ENCODE results near the gene HP.
"Not testable (repeated sequence)": the region's sequence is repeated elsewhere in the genome, so short reads cannot be mapped to it uniquely, and the experiment has no call there.

The HP gene, protein sequence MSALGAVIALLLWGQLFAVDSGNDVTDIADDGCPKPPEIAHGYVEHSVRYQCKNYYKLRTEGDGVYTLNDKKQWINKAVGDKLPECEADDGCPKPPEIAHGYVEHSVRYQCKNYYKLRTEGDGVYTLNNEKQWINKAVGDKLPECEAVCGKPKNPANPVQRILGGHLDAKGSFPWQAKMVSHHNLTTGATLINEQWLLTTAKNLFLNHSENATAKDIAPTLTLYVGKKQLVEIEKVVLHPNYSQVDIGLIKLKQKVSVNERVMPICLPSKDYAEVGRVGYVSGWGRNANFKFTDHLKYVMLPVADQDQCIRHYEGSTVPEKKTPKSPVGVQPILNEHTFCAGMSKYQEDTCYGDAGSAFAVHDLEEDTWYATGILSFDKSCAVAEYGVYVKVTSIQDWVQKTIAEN

DNA sequence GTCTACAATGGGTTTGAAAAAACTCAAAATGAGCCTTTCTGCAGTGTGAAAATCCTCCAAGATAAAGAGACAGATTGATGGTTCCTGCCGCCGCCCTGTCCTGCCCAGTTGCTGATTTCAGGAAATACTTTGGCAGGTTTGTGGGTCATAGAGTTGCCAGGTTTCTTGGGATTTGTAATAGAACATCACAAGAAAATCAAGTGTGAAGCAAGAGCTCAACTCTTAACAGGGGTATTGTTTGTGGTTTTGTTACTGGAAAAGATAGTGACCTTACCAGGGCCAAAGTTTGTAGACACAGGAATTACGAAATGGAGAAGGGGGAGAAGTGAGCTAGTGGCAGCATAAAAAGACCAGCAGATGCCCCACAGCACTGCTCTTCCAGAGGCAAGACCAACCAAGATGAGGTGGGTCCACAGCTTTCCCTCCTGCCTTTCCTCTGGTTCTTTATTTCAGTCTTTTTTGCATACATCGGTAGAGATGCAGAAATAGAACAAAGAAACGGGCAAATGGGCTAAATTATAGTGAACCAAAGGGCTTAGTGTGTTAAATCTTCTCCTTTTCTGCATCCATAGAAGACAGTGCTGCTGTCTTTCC is at the start of gene HP:
TSS of gene HP (plus strand) at position 252 of the 594 bp plus-strand sequence. CDS start at position 400, 148 bp downstream.
- not testable (repeated sequence) for DNase-seq

DNA sequence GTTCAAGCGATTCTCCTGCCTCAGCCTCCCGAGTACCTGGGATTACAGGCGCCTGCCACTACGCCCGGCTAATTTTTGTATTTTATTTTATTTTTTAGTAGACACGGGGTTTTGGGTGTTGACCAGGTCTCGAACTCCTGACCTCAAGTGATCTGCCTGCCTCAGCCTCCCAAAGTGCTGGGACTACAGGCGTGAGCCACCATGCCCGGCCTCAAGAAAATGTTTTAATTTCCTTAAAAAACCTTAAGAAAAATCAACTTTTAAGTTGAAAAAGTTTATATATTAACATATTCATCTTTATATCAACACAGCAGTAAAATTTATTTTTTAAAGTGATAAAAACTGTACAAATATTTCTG is 46.3 kb upstream of the HP start:
- DNase-seq, result not testable (repeated sequence)

DNA sequence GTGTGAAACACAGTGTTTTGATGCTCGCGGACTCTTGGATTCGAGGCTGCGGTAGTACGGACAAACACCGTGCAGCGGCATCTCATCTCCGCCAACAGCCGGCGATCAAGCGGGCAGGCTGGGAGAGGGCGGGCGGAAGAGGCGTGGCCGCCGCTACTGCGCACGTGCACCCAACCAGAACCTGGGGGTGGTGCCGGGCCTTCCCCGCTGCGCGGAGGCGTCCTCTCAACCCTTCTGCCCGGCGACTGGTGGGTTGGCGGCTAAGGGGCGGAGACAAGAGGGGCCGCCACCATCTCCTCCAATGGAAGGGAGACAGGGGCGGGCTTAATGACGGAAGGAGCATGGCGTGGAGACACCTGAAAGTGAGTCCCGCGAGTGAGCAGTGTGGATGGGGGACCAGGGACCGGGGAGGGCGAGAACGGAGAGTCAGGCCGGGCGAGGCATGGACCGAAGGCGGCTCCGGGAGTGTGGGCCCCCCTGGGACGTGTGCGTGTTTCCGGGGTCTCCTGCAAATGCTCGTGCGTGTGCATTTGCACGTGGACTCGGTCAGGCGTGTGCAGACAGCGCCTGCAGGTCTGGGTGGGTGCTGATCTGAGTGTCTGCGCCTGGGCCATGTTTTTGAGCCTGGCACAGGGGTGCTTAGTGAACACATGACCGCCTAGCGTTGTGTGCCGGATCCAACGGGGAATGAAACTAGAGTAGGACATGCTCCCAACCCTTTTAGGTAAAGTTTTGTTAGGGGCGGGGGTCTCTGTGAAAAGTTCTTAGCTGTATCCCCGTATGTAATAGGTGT is 45.7 kb upstream of the HP start, which contains the start of gene DHODH:
TSS of gene DHODH (plus strand) at position 321 of the 793 bp plus-strand sequence. CDS start at position 342, 21 bp downstream.
- peak; percentile 95 for DNase-seq

DNA sequence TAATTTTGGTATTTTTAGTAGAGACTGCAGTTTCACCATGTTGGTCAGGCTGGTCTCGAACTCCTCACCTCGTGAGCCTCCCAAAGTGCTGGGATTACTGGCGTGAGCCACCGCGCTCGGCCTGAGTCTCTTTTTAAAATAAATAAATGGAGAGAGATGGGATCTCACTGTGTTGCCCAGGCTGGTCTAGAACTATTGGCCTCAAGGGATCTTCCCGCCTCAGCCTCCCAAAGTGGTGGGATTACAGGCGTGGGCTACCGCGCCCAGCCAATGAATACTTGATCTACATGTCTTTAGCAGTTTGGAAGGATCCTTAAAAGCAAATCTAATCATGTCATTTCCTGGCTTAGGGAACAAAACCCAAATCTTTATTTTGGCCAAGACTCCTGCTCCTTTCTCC is 44.5 kb upstream of the HP start:
- no peak for DNase-seq

DNA sequence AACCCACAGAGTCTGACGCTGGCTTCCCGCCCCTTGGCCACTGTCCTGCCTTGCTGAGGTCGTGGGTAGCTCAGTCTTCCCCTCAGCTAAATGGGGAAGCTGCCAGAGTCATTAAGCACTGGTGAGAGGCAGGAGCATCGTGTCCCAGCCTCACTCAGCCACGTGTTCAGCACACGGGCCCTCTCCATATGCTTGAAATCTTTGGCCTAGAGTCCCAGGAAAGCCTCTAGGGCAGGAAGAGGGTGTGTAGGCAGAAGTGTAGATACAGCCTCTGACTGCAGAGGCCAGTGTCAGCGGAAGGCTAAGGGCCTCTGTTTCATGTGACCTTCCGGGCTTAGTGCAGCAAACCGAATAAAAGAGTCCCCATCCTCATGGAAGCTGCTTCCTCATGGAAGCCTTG is 41.7 kb upstream of the HP start:
- DNase-seq, result no peak

DNA sequence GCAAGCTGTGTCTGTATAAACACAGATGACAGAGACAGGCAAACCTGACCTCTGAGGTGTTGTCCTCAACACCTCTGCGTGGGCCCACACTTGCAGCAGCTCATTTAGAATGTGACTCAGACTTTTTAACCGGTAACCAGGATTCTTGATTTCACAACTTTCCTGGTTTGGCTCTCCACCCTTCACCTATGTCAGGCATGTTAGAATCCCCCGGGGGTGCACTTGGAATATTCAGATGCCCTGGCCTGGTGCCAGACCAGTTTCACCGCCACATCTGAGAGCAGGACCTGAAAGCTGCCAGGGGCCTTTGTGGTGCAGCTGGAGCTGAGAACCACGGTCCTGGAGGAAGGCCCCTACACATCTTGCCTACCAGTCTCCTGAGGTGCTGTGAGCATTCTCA is 40.9 kb upstream of the HP start:
- no peak for DNase-seq

DNA sequence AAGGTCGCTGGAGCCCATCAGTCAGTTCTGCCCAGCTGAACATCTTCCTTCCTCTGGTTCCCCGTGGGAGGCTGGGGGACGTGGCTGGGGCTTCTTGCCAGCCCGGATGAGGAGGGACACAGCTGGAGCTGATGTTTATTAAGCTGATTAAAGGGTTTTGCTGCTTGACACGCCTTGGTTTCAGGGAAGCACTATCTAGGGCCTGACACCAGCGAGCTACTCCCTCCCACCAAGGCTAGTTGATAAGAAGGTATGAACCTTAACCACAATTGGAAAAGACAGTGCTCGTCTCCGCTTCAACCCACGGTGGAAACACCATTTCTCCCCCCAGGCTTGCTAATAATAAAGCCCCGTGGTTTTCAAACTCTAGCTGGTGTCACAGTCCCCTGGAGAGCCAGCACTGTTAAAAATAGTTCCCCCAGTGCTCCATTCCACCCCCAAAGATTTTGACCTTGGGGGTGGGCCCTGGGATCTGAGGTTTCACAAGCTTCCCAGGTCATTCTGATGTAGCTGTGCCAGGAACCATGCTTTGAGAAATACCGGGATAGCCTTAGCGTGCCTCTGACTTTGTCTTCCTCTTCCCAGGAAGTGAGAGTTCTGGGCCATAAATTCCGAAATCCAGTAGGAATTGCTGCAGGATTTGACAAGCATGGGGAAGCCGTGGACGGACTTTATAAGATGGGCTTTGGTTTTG is 40.3 kb upstream of the HP start:
- DNase-seq, result no peak

DNA sequence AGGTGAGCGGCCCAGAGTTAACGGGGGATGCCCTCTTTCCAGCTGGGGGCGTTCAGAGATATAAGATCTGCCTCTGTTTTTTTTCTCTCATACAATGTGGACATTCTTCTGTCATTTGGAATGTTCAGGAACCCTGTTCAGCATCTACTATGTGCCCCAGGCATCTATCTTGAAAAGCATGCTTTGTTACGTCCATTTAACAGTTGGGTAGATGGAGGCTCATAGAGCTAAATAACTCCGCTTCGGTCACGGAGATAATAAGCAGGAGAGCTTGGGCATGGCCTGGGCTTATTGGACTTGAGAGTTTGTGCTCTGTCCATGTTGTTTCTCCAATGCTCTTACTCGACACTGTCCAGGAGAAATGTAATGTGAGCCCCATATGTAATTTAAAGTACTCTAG is 39.6 kb upstream of the HP start:
- no peak for DNase-seq

DNA sequence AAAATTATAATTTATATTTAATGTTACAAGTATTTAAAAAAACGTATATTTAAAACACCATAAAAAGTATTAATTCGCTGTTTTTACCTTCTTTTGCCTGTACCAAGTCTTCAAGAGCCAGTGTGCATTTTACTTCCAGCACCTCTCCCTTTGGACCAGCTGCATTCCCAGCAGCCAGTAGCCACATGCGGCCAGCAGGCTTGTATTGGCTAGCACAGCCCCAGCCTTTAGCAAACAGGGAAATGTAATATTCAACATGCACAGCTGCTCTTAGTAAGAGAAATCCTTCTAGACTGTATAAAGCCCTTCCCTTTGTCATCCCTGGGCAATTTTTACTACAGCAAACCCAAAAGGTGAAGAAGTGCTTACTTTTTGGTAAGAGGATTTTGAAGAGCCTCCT is 39.2 kb upstream of the HP start:
- DNase-seq, result no peak

DNA sequence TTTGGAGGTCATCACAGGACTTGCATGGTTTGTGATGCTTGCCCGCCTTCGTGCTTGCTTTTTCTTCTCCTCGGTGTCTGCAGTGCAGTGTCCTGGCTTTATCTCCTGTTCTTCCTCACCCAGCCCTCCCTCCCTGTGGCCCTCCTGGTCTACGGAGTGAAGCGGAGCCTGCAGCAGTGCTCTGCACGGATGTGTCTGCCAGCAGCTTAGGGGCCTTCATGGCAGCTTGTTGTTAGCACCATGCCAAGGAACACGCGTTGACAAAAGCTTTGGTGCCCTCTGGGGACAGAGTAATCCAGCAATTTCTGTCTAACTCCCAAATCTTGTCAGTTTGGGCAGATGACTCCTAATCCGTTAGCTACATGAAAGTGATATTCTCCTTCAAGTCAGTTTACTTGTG is 35.8 kb upstream of the HP start:
- no peak for DNase-seq

DNA sequence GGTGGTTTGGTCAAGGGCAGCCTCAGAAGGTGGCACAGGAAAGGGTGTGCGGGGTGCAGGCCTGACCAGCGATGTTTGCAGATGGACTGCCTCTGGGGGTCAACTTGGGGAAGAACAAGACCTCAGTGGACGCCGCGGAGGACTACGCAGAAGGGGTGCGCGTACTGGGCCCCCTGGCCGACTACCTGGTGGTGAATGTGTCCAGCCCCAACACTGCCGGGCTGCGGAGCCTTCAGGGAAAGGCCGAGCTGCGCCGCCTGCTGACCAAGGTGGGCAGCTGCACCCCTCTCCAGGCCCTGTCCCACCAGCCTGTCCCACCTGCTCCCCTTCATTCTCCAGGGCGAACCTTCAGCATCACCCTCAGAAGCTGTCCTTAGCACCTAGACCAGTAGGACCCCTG is 33.3 kb upstream of the HP start:
- no peak for DNase-seq

DNA sequence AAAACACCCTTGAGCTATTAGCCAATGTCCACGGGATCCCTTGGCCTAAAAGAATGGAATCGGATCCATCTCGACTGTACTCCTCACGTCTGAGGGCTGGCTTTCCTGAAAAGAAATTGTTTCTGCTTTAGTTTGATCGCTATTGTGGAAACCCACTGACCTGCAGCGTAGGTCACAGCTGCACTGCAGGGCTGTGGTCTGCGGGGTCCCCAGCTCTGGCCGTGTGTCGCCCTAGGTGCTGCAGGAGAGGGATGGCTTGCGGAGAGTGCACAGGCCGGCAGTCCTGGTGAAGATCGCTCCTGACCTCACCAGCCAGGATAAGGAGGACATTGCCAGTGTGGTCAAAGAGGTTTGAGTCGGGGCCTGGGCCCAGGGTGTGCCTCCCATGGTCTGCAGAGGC is 32.2 kb upstream of the HP start:
- no peak for DNase-seq

DNA sequence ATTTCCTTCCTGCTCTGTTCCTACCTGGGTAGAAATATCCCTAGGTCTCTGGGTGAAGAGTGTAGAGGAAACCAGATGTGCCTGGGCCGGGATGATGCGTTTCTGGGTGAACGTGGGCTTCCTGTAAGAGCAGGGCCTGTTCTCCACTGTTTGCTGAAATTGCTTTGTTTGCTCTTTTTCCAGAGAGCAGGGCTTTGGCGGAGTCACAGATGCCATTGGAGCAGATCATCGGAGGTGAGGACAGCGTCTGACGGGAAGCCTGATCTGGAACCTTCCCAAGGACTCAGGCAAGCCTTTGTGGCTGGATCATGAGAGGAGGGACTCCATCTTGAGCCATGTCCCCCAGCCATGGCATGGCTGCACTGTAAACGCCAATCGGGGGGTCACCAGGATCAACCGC is 30.3 kb upstream of the HP start:
- DNase-seq, result no peak

DNA sequence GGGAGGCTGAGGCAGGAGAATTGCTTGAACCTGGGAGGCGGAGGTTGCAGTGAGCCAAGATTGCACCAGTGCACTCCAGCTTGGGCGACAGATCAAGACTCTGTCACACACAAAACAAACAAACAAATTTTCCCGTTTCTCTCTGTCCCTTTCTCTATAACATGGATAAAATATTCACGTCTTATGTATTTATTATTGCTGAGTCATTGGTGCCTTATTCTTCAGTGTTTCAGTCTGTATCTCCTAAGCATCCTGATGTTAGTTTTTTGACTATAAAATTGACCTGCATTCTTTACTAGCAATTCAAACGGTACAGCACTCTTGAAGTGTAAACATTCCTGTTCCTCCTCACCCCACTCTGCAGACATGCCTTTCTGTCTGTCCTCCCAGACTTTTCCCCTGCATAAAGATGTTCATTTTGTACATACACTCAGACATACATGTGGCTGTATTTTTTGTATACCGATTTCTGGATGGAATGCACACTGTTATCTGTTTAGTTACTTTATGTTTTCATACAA is 29.4 kb upstream of the HP start:
- no peak for DNase-seq

DNA sequence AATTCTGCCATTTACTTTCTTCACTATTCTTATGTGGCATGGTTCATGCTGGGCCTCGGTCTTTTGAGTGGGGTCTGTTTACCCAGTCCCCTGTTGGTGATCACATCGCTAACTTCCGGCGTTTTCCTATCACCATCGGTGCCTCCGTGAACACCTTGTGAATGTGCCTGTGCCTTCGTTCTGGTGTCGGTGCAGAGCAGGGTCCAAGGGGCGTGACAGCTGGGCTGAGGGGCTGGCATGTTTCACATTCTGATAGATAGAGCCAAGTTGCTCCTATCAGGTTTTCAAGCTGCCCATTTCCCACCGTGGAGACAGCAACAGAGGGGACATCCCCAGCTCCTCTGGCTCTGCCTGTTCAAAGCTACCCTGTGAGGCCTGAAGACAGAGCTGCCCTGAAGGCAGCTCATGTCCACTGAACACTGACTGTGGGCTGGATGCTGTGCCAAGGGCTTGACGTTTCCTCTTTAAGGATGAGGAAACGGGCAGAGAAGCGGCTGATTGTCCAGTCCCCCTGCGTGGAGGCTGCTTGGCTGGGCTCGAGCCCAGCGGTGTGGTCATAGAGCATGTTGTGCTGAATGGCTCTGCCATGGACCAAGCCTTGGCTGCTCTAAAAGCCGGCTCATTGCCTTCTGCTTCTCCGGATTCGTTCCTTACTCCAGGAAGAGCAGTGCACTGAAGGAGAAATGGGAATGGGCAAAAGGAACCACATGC is 28.7 kb upstream of the HP start:
- DNase-seq, result no peak

DNA sequence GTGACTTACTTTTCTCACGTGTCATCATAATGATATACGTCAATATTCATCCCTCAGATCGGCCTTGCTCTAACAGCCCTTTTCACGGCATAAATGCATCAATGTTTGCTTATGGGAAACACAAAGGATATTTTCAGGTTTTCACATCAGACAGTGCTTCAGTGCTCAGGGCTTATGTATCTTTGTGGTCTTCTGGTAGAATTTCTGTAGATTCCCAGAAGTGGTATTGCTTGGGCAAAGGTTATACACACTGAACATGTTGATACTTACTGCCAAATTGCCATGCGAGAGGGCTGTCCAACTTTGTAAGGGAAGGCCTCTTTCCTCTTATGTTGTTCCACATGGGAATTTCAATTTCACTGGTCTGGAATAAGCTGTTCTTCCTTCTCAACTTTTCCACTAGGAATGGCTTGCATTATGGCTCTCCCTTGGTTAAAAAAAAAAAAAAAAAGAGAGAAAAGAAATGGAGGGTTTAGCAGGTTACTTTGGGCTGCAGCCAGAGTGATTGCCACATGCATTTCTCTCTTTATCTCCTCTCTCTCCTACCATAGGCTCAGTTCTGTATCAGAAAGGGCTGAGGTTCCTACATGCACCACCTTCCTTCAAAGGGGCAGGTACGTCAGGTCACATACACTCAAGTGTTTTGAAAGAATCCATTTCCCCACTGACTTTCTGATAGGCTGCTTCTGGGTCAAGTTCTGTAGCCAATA is 26.5 kb upstream of the HP start:
- DNase-seq, result no peak

DNA sequence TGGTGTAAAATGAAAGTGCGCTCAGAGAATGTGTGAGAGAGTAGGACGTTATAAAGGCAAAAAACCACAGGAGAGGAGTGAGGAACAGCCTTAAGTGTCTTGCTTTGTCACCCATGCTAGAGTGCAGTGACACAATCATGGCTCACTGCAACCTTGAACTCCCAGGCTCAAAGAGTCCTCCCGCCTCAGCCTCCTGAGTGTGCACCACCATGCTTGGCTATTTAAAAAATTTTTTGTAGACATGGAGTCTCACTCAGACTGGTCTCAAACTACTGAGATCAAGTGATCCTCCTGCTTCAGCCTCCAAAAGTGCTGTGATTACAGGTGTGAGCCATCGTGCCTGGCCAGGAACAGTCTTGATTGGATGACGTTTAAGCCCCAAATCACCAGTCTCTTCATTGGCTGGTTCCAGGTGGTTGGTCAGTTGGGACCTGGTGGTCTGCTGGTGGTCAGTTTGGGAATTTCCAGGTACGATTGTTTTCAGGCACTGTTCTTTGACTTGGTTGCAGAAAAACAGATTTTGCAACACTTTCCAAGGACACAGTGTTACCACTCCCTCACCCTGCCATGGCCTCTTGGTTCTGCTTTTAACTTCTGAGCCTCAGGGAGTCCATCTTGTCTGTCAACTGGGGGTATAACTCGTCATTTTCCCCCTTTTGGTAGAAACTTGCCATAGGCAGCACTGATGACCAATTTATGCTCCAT is 24.6 kb upstream of the HP start:
- DNase-seq, result no peak

DNA sequence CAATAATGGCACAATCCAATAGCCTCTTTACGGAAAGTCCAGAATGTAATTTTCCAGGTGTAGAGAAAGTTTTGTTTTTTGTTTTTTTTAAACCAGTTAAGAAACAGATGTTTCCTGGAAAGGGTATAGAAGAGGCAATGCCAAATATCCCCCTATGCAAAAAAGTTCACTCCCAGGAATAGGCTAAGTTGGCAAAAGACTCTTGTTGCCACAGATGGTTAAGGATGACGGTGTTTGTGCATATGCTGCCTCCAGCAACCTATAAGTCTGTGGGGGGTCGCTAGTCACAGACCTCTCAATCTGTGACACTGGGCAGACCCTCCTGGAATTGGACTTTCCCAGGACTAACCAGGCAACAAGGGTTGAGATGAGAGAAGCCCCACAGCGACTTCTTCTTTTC is 20.9 kb upstream of the HP start:
- DNase-seq, result no peak

DNA sequence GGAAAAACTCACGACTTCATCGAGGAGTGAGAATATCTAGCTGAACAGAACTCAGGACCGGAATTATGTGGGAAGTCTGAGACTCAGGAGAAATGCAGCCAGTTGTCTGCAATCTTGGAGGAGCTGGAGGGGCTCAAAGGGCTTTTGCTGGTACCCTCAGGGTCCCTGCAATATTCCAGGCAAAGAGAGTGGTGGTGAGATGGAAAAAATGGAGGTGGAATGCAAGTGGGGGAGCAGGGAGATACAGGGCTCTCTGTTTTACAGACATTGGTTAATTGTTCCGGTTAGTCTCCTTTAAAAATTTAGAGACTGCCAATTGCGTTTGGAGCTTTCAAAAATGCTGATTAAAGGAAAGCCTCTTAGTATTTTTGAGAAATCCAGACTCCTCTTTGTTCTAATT is 18.2 kb upstream of the HP start:
- DNase-seq, result no peak

DNA sequence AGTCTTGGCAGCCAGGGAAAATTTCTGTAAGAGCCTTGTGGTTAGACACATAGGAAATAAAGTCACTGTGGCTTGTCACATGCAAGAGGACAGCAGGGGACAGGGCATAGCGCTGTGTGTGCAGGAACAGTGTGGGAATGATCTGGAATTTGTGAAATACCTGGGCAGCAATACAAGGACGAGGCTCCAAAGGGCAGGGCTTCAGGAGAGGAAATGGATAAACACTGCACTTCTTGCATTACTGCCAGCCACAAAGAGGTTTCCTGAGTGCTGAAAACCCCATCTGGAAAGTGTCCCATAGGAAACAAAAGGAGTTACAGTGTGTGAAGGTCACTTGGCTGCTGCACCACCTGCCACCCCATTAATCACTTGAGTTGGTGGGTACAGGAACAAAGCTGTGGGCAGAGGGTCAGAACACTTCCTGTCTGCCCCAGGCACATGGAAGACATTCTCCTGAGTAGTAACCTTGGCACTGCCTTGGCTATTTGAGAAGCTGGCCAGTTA is 12.1 kb upstream of the HP start:
- no peak for DNase-seq

DNA sequence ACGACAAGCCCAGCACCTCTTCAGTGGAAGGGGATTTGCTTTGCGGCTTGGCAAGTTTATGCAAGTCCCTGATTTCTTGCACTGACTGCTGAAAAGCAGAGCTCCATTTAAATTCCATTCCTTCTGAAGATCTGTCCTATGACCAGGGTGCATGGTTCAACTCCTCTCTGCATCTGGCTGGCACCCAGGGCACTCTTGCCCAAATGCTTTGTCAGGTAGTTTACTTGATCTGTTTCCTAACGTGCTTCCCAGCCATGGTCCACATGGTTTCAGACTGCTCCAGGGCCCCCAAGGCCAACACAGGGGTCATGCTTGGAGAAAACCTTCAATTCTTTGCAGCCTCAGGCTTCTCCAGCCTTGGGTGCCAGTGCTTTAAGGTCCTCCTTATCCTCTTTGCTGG is 11.2 kb upstream of the HP start:
- DNase-seq, result no peak
